ENCODE data around the gene KREMEN1.

KREMEN1 gene

DNA sequence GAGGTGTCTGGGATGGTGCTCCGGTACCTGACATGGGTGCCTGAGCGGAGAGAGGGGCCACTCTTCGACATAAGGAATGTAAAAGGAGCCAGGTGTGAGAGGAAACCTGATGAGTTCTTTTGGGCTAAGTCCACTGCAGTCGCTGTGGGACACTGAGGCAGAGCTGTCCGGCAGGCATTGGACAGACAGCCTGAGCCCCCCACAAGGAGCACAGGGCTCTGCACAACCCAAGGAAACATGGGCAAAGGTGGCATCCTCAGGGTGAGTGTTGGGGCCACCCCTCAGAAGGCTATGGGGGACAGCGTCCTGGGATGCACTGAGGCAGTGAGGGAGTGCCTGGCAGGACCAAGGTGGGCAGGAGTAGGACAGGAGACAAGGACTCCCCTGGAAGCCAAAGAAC, 75.2 kb downstream of the KREMEN1 start:
- in situ Hi-C loops (cut with MboI; ENCODE audit: low sequenced_read_pairs), result no loop called here

GRCh38 chr22:29148826-29149225, 76.0 kb downstream of the KREMEN1 start:
- in situ Hi-C loops (cut with MboI; ENCODE audit: low sequenced_read_pairs), result no loop called here

DNA sequence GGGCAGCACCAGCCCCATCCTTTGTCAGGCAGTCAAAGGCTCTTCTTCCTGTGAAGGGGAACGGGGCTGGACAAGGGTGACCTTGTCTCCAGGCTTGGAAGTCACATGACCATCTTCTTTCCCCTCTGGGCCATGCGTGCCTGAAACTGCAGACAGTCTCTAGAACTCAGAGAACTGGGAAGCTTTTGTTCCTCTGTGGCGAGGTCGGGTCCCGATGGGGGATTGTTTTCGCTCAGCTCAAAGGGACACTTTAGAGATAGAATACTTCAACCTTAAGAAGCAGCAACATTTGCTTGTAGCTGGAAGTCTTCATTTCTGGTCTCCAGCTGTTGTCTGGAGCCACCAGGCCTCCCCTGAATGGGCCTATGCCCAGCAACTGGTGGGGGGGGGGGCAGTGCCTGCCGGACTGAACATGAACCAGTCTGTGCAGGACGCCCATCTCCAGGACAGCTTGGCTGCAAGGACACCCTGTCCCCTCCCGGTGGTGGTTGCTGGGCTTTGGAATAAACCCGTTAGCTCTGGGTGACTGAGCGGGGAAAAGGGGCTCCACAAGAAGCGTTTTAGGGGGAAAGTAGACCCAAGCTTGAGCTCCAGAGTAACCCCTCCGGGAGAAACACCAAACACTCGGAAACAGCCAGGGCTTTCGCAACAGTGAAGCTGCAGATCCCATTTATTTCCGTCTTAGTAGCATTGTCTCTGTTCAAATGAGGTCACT, 77.2 kb downstream of the KREMEN1 start:
- in situ Hi-C loops (cut with MboI; ENCODE audit: low sequenced_read_pairs), result no loop called here

DNA sequence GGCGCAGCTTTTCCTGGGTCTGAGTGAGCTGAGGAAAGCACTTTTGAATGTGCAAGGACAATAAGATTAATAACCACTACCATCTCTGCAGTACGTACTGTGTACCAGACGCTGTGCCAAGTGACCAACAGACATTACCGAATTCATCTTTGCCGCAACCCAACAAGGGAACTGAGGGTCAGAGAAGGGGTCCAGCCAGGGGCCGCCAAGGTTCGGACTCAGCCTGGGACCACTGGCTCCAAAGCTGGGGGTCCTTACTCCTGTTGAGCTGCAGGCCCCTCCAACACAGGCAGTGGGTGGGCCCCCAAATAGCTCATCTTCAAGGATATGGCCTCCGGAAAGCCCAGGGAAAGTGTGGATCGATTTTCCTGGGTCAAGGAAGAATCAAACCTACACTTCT, 77.9 kb downstream of the KREMEN1 start:
- in situ Hi-C loops (cut with MboI; ENCODE audit: low sequenced_read_pairs), result no loop called here

- in situ Hi-C loops (cut with MboI; ENCODE audit: low sequenced_read_pairs), result no loop called here
Observed at GRCh38 chr22:29151316-29151715, 78.5 kb downstream of the KREMEN1 start.

GRCh38 chr22:29152045-29152953, 79.5 kb downstream of the KREMEN1 start:
- in situ Hi-C loops (cut with MboI; ENCODE audit: low sequenced_read_pairs), result no loop called here

- in situ Hi-C loops (cut with MboI; ENCODE audit: low sequenced_read_pairs), result no loop called here
Observed at GRCh38 chr22:29152954-29153719, 80.3 kb downstream of the KREMEN1 start.

DNA sequence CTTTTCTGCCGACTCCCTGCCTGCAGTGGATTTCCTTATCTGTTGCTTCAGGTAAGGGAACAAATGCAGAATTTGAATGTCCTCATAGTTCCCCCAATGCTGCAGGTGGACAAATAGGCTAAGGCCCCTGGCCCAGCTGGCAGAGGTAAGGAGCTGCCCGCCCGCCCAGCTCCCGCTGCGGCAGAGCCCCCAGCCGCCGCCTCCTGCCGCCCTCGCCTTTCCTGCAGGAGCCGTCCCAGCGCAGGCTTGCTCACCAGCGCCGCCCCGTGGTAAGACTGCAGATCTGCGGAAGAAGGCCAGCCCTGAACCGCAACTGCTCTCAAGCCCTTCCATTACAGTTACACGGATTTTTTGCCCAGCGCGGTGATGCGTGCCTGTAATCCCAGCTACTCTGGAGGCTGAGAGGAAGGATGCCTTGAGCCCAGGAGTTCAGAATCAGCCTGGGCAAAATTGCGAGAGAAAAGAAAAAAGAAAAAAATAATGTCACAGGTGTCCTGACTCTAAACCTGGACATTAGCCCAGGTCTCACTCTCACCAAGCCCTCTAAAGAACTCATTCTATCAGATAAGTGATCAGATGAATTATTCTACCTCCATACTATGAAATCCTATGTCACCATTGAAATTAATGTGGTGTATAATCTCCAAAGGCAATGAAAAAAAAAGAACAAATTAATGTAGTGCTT, 81.7 kb downstream of the KREMEN1 start:
- in situ Hi-C loops (cut with MboI; ENCODE audit: low sequenced_read_pairs), result no loop called here

- in situ Hi-C loops (cut with MboI; ENCODE audit: low sequenced_read_pairs), result no loop called here
Observed at GRCh38 chr22:29155966-29156365, 83.1 kb downstream of the KREMEN1 start.

DNA sequence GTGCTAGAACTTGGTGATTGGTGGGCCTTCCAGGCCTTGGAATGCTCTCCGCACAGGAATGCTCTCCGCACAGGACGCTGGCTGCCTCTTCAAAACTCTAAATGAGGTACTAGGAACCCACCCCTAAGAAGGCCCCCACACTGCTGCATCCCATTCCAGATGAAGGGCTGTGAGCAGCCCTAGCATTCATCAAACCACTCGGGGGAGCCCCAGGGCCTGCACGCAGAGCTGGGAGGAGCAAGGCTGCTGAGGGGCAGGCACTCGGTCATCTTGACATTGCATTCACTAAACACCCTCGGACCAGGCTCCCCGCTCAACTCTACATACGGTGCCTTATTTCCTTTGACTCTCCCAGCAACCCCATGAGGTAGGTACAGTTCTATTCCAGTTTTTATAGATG, 83.7 kb downstream of the KREMEN1 start:
- in situ Hi-C loops (cut with MboI; ENCODE audit: low sequenced_read_pairs), result no loop called here

- in situ Hi-C loops (cut with MboI; ENCODE audit: low sequenced_read_pairs), result no loop called here
Observed at GRCh38 chr22:29157759-29158535, 85.1 kb downstream of the KREMEN1 start.

- in situ Hi-C loops (cut with MboI; ENCODE audit: low sequenced_read_pairs), result no loop called here
Observed at GRCh38 chr22:29158546-29158945, 85.7 kb downstream of the KREMEN1 start.

- in situ Hi-C loops (cut with MboI; ENCODE audit: low sequenced_read_pairs), result no loop called here
Observed at GRCh38 chr22:29163808-29164207, 91.0 kb downstream of the KREMEN1 start.

DNA sequence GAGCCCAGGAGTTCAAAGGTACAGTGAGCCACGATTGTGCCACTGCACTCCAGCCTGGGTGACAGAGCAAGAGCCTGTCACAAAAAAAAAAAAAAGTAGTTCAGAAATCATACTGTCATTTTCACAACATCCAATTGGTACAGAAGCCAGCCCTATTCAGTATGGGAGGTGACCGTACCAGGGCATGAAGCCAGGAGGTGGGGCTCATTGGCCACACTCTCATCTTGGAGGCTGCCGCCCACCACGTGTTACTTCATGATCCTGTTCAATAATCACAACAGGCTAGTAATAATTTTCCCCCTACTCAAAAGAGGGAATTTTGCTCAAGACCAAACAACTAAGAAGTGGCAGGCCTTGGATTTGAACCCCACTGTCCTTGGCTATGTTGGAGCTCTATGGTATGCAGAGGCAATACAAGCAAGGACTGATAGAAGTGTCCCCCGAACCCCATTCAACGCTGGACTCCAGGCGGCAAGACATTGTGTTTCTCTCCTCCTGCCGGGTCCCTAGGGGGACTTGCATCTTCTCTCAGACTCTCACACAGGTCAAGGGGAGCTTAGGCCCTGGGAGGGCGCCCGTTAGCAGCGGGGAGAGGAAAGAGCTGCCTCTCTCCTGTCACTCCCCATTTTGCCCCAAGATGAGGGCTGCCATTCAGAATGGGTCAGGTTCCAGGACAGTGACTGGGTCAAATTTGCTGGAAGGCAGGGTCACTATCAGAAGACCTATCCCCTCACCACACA, 92.7 kb downstream of the KREMEN1 start:
- in situ Hi-C loops (cut with MboI; ENCODE audit: low sequenced_read_pairs), result no loop called here

DNA sequence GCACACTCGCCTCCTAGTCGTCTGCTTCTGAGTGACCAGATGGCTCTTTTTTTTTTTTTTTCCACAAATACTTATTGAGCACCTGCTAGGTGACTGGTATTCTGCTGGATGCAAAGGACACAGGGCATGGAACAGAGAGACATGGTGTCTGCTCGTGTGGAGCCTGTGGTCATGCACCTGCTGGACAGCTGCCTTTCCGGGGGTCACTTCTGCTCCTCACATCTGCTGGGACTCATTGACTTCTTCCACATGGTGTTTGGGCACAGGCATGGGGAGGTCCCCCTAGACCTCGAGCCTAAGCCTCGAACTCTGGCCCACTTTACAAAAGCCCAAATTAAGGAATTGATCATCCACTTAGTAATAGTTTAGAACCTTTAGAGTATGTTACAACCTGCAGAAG, 93.3 kb downstream of the KREMEN1 start:
- in situ Hi-C loops (cut with MboI; ENCODE audit: low sequenced_read_pairs), result no loop called here

GRCh38 chr22:29167032-29167911, 94.4 kb downstream of the KREMEN1 start:
- in situ Hi-C loops (cut with MboI; ENCODE audit: low sequenced_read_pairs), result no loop called here

DNA sequence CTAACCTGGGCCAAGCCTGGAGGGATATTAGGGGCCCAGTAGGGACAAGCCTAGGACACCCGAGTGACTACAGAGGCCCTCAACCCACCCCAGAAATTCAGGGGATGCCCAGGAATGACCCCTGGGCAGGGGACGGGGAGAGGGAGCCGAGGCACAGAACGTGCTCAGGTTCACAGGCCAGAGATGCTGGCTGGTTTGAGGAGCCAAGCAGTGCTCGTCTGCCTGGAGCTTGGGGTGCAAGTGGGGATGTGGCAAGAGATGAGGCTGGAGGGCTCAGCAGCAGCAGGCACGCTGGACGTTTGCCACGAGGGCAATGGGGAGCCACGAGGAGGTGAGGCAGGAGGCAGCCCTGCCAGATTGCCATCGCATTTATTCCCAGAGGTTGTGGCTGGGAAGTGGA, 98.9 kb downstream of the KREMEN1 start:
- in situ Hi-C loops (cut with MboI; ENCODE audit: low sequenced_read_pairs), result no loop called here

- in situ Hi-C loops (cut with MboI; ENCODE audit: low sequenced_read_pairs), result no loop called here
Observed at GRCh38 chr22:29172216-29172615, 99.4 kb downstream of the KREMEN1 start.

Data from hTERT RPE-1 (cell line).